Stomach (tissue), 4 donors: ENCODE data around the gene SMYD4.

ENCODE experiments used
- EP300 ChIP-seq: sonication (generic); formaldehyde crosslinking; IDR thresholded peaks from one replicate; pipeline ENCODE4 v1.6.1; 2017; ENCODE audit warnings: antibody characterized with exemption
- POLR2AphosphoS5 ChIP-seq, 3 donors: sonication (generic); formaldehyde crosslinking; IDR thresholded peaks; one replicate each; pipeline ENCODE4 v1.6.1; 2016; ENCODE audit warnings: antibody characterized with exemption in 3 of 3
- TF ChIP-seq, protein P1 (sequence below), 7 experiments: fragments of 450-650 bp in 4 of 7; fragments of 200-600 bp in 3 of 7; sonication (generic) in 3 of 7; IDR thresholded peaks; one replicate each; pipeline ENCODE4 v1.5.1; 2016 to 2019; ENCODE audit warnings: antibody characterized with exemption in 7 of 7, control low read depth in 2 of 7, mild to moderate bottlenecking in 1 of 7

DNA sequence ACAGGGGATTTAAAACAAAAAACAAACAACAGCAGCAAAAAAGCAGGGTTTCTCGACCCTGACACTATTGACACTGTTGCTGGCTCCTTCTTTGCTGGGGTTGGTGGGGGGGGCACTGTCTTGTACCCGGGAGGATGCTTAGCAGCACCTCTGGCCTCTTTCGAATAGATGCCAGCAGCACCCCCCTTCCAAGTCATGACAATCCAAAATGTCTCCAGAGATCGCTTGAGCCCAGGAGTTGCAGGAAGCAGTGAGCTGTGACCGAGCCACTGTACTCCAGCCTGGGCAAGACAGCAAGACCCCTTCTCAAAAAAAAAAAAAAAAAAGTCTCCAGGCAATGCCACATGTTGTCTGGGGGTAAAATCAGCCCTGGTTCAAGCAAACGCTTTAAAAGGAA lies 47.5 kb downstream of the SMYD4 start:
- TF ChIP-seq, protein P1, sequence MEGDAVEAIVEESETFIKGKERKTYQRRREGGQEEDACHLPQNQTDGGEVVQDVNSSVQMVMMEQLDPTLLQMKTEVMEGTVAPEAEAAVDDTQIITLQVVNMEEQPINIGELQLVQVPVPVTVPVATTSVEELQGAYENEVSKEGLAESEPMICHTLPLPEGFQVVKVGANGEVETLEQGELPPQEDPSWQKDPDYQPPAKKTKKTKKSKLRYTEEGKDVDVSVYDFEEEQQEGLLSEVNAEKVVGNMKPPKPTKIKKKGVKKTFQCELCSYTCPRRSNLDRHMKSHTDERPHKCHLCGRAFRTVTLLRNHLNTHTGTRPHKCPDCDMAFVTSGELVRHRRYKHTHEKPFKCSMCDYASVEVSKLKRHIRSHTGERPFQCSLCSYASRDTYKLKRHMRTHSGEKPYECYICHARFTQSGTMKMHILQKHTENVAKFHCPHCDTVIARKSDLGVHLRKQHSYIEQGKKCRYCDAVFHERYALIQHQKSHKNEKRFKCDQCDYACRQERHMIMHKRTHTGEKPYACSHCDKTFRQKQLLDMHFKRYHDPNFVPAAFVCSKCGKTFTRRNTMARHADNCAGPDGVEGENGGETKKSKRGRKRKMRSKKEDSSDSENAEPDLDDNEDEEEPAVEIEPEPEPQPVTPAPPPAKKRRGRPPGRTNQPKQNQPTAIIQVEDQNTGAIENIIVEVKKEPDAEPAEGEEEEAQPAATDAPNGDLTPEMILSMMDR (IDR thresholded peaks at IDR 0.05) = no peak
- TF ChIP-seq POLR2AphosphoS5 (IDR thresholded peaks at IDR 0.05) = no peak
- no peak for TF ChIP-seq EP300
